ENCODE measurements around the gene GALNT9.

DNA sequence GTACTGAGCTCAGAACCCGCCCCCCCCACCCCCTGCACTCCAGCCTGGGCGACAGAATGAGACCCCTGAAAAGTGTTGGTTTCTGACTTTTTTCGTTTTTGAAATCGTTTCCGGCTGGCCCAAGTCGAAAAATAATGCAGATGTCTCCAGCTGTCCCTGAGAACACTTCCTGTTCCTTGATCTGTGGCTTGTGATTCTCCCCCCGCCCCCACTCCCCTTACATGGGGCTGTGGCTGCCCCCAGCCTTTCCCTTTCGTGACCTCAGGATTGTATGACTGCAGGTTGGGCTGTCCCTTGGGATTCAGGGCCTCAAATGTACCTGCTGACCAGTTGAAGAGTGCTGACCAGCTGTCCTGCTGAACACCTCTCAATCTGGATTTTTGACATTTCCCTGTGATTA lies 151.1 kb downstream of the GALNT9 start:
- TF ChIP-seq, protein P1, sequence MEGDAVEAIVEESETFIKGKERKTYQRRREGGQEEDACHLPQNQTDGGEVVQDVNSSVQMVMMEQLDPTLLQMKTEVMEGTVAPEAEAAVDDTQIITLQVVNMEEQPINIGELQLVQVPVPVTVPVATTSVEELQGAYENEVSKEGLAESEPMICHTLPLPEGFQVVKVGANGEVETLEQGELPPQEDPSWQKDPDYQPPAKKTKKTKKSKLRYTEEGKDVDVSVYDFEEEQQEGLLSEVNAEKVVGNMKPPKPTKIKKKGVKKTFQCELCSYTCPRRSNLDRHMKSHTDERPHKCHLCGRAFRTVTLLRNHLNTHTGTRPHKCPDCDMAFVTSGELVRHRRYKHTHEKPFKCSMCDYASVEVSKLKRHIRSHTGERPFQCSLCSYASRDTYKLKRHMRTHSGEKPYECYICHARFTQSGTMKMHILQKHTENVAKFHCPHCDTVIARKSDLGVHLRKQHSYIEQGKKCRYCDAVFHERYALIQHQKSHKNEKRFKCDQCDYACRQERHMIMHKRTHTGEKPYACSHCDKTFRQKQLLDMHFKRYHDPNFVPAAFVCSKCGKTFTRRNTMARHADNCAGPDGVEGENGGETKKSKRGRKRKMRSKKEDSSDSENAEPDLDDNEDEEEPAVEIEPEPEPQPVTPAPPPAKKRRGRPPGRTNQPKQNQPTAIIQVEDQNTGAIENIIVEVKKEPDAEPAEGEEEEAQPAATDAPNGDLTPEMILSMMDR (IDR thresholded peaks at IDR 0.05) = no peak
- TF ChIP-seq EP300 (IDR thresholded peaks at IDR 0.05) (no peak), POLR2A (IDR thresholded peaks at IDR 0.05) (no peak)

Measured in tibial nerve (tissue), 4 donors.